ENCODE measurements around the gene SPSB2. TPM values are rescaled to one million over a fixed set of nuclear protein-coding genes. Genes with fewer than 3 reads are reported as not detected.

Gene SPSB2
- total and polyA plus RNA-seq, 8 donors: 5.1 to 24.0 (median 9.9) TPM; not detected in 1

- TF ChIP-seq POLR2A (IDR thresholded peaks at IDR 0.05) (no peak), EP300 (IDR thresholded peaks at IDR 0.05) (no peak), CTCF (IDR thresholded peaks at IDR 0.05) (no peak), POLR2AphosphoS5 (IDR thresholded peaks at IDR 0.05) (no peak)
- no peak for DNase-seq
- intact Hi-C loops (cut with DNase I; ENCODE audit: low total_unique reads): no loop called here
Observed at GRCh38 chr12:6917491-6918231, 44.6 kb upstream of the SPSB2 start.

GRCh38 chr12:6916426-6917200, 43.5 kb upstream of the SPSB2 start:
- Histone ChIP-seq H3K27me3 (peaks cover 0 to 32% (median 11%) of the 10 kb centered on the region in 3 donors), H3K27ac (no peak overlapping the region), H3K9me3 (no peaks in the 10 kb centered on the region), H3K36me3 (peaks cover 0 to 50% (median 32%) of the 10 kb centered on the region in 4 donors), H3K4me3 (no peak overlapping the region), H3K4me1 (peaks cover 18 to 30% (median 26%) of the 10 kb centered on the region in 4 donors)
- intact Hi-C loops (cut with DNase I; ENCODE audit: low total_unique reads): no loop called here
- DNase-seq: no peak
- TF ChIP-seq POLR2A (IDR thresholded peaks at IDR 0.05) (no peak), CTCF (IDR thresholded peaks at IDR 0.05) (no peak), EP300 (IDR thresholded peaks at IDR 0.05) (no peak), POLR2AphosphoS5 (IDR thresholded peaks at IDR 0.05) (no peak)
- WGBS, 5 donors: 92 to 94% (median 93%) methylated on average over 11 of the region's 11 CpGs

More at GRCh38 chr12:6917491-6918231, 44.6 kb upstream of the SPSB2 start:
- Histone ChIP-seq H3K36me3 (peaks cover 0 to 59% (median 41%) of the 10 kb centered on the region in 4 donors), H3K27ac (no peak overlapping the region), H3K4me1 (peaks cover 18 to 30% (median 26%) of the 10 kb centered on the region in 4 donors), H3K4me3 (no peak overlapping the region), H3K9me3 (no peaks in the 10 kb centered on the region), H3K27me3 (peaks cover 0 to 29% (median 11%) of the 10 kb centered on the region in 3 donors)
- 78 to 93% (median 88%) methylated on average over 7 to 14 of the region's 14 CpGs for WGBS, 5 donors

- no peak for DNase-seq
- H3K9me3 ChIP-seq: no peaks in the 10 kb centered on the region
- peaks cover 0 to 42% (median 27%) of the 10 kb centered on the region in 4 donors for H3K36me3 ChIP-seq
- H3K4me3 ChIP-seq: peak overlapping the region in 2 of 4 donors; percentile 78 to 79
- peaks cover 18 to 30% (median 26%) of the 10 kb centered on the region in 4 donors for H3K4me1 ChIP-seq
- H3K27me3 ChIP-seq: peaks cover 0 to 32% (median 11%) of the 10 kb centered on the region in 3 donors
- WGBS, 5 donors: 62 to 81% (median 78%) methylated on average over 8 to 14 of the region's 14 CpGs
- no peak for TF ChIP-seq POLR2A (IDR thresholded peaks at IDR 0.05)
- no peak for TF ChIP-seq EP300 (IDR thresholded peaks at IDR 0.05)
- TF ChIP-seq CTCF (IDR thresholded peaks at IDR 0.05): no peak
- TF ChIP-seq POLR2AphosphoS5 (IDR thresholded peaks at IDR 0.05): no peak
- H3K27ac ChIP-seq: peak overlapping the region in 1 of 5 donors; percentile 88
- intact Hi-C loops (cut with DNase I; ENCODE audit: low total_unique reads): no loop called here
Observed at GRCh38 chr12:6915789-6916285, 42.7 kb upstream of the SPSB2 start.
